GM06990 (cell line): Measurements from ENCODE around the gene SCN7A.

Experiments
- DNase-seq: peaks from one replicate; pipeline ENCODE4 v3.0.0-alpha.2; 2011; ENCODE audit not compliant: insufficient read length; ENCODE audit errors: extremely low read depth
- H3K27me3 ChIP-seq: replicated peaks from 2 replicates; pipeline ENCODE4 v1.6.0; 2011; ENCODE audit warnings: low read length; ENCODE audit not compliant: control insufficient read depth, insufficient read depth
- H3K36me3 ChIP-seq: 2 replicates; pipeline ENCODE4 v1.5.1; 2011; ENCODE audit warnings: low read length; ENCODE audit not compliant: control insufficient read depth, insufficient read depth
- H3K4me3 ChIP-seq: replicated peaks from 2 replicates; pipeline ENCODE4 v1.5.1; 2011; ENCODE audit warnings: low read depth, mild to moderate bottlenecking, control low read depth, low read length
- TF ChIP-seq, protein P1 (sequence below): IDR thresholded peaks from 2 replicates; pipeline ENCODE4 v1.5.1; 2011; ENCODE audit warnings: low read length, control low read depth, mild to moderate bottlenecking, inconsistent platforms; ENCODE audit not compliant: insufficient read depth, poor library complexity, severe bottlenecking

Gene SCN7A

DNA sequence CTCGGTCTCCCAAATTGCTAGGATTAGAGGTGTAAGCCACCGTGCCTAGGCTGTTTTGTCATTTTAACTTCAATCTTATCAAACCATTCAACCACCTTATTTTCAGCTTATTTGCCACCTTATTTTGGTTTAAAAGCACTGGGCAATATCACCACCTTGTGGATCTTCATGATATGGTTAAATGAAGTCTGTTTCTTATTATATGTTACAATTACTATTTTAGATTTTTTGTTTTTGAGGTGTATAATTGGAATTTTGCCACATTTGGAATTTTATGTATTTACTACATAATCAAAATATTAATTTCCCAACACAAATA is 74.5 kb downstream of the SCN7A start:
- TF ChIP-seq, protein P1, sequence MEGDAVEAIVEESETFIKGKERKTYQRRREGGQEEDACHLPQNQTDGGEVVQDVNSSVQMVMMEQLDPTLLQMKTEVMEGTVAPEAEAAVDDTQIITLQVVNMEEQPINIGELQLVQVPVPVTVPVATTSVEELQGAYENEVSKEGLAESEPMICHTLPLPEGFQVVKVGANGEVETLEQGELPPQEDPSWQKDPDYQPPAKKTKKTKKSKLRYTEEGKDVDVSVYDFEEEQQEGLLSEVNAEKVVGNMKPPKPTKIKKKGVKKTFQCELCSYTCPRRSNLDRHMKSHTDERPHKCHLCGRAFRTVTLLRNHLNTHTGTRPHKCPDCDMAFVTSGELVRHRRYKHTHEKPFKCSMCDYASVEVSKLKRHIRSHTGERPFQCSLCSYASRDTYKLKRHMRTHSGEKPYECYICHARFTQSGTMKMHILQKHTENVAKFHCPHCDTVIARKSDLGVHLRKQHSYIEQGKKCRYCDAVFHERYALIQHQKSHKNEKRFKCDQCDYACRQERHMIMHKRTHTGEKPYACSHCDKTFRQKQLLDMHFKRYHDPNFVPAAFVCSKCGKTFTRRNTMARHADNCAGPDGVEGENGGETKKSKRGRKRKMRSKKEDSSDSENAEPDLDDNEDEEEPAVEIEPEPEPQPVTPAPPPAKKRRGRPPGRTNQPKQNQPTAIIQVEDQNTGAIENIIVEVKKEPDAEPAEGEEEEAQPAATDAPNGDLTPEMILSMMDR: peak; percentile 18
- no peaks in the 10 kb centered on the region for H3K27me3 ChIP-seq
- DNase-seq: no peak
- no peaks in the 10 kb centered on the region for H3K36me3 ChIP-seq
- H3K4me3 ChIP-seq: no peak overlapping the region

DNA sequence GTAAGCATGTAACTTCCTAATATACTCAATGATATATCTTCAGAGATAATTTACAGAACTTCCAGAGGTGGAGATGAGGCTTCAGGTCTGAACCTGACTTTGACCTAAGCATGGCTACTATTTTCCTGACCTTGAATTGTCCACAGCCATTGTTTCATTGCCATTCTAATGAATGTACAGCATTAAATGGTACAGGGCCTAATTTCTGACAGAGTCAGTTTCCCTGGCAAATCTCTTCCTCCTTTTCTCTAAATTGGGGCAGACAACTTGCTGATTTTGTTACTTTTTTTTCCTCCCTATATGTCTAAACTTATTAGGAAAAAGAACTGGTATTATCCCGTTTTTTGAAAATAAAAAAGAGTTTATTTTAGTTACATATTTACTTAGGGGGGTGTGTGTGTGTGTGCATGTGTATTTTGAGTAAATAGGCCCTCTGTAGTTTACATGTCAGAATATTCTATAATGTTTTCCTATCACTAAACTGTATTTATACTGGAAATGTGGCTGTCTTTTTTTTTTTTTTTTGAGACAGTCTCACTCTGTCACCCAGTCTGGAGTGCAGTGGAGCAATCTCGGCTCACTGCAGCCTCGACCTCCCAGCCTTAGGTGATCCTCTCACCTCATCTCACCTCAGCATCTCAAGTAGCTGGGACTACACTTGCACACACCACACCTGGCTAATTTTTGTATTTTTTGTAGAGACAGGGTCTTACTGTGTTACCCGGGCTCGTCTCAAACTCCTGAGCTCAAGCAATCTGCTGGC is 75.0 kb downstream of the SCN7A start:
- Histone ChIP-seq H3K4me3 (no peak overlapping the region), H3K36me3 (no peaks in the 10 kb centered on the region), H3K27me3 (no peaks in the 10 kb centered on the region)
- no peak for DNase-seq
- TF ChIP-seq, protein P1: no peak

DNA sequence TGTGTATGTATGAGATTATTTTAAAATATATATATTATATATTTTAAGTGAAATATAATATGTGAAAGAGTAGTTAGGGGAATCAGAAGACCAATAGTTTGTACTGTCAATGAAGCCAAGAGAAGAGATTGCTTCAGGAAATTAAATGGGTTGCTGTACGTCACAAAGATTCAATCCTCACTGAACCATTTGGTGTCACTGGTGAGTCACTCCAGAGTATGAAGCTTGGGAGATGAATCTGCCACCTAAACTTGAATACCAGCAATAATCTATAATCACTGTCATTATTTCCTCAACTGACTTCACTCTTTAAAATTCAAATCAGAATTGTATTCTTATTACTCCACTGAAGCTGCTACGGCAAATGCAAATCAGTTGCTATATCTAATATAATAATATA is 76.4 kb downstream of the SCN7A start:
- DNase-seq: no peak
- H3K36me3 ChIP-seq: no peaks in the 10 kb centered on the region
- TF ChIP-seq, protein P1: peak; percentile 20
- H3K4me3 ChIP-seq: no peak overlapping the region
- no peaks in the 10 kb centered on the region for H3K27me3 ChIP-seq

DNA sequence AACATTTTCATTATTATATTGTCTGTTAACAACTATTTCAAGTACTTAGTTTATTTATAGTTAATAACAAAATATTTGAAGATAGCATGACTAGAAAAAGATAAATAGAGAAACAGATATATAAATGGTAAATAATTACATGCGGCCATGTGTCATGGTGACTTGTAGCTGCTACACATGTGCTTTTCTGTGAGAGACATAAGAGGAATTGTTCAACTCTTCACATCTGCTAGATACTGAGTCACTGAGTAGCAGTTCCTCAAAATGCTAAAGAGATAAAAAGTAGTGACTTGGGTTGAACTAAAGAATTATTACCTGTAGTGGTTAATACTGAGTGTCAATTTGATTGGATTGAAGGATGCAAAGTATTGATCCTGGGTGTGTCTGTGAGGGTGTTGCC is 80.8 kb downstream of the SCN7A start:
- H3K4me3 ChIP-seq: no peak overlapping the region
- H3K36me3 ChIP-seq: no peaks in the 10 kb centered on the region
- TF ChIP-seq, protein P1: no peak
- no peak for DNase-seq
- H3K27me3 ChIP-seq: no peaks in the 10 kb centered on the region

DNA sequence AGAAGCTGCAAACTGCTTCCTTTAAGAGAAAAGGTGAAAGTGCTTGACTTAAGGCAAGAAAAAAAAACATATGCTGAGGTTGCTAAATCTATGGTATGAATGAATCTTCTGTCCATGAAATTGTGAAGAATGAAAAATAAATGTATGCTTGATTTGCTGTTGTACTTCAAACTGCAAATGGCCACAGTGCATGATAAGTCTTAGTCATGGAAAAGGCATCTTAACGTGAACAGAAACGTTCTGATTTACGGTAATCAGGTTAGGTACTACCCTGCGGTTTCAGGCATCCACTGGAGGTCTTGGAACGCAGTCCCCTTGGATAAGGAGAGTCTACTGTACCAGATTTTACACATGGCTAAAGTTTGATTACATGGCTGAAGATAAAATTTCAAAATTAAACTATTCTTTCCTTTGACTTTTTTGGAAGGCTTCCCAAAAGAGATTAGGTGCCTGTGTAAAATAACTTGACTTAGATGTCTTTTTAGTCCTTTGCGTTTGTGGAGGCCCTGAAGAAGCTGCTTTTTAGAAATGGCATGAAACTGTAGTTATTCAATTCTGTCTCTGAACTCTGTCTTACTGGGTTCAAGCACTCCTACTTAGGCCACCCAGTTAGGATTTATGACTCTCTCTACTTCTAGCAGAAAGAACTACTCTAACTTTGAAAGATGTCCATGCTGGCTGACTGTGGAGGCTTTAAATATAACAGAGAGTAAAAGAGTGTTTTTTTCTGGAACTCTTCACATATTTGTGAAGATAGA is 82.4 kb downstream of the SCN7A start:
- Histone ChIP-seq H3K27me3 (no peaks in the 10 kb centered on the region), H3K36me3 (no peaks in the 10 kb centered on the region), H3K4me3 (no peak overlapping the region)
- TF ChIP-seq, protein P1: no peak
- DNase-seq: no peak
